Fibroblast of mammary gland (primary cell): ENCODE results near the gene SUMF1.
"Not testable (repeated sequence)": the region's sequence is repeated elsewhere in the genome, so short reads cannot be mapped to it uniquely, and the experiment has no call there.

Experiments
- DNase-seq: peaks from one replicate; pipeline ENCODE4 v3.0.0-alpha.2; 2010; ENCODE audit warnings: low read depth
- H3K4me3 ChIP-seq: 2 replicates; pipeline ENCODE4 v1.5.1; 2011; ENCODE audit warnings: low read depth, mild to moderate bottlenecking, low read length, moderate library complexity; ENCODE audit not compliant: control insufficient read depth
- TF ChIP-seq, protein P1 (sequence below): conservative IDR thresholded peaks from 2 replicates; pipeline ENCODE4 v1.5.1; 2011; ENCODE audit warnings: low read depth, low read length, inconsistent platforms; ENCODE audit not compliant: control insufficient read depth, insufficient read depth

Gene SUMF1

DNA sequence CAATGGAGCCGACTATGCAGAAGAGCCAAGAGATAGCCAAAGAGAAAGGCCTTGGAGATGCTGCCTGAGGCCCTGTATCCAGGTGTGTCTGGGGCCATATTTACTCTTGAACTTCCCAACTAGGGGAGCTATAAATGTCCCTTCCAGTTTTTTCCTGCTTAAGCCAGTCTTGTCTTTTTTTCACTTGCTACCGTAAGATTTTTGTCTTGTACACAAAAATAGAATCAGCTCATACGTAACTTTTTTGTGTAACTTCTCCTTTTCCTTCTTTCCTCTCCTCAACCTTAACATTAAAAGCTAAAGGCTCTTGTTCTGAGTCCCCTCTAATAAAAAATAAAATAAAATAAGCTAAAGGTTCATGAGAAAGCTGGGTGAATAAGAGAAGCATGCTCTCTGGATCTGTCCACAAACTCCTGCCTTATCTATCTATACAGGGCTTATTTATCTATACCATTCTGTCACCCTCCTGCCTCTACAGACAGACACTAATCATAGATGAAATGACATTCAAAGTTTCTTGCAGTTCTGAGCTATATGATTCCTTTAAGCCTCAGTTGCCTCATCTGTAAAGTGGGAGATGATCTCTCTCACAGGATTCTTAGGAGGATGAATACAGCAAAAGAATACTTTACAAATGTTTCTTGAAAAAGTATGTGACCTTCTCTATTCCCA lies 4.6 kb downstream of the SUMF1 start:
- H3K4me3 ChIP-seq = no peak overlapping the region
- TF ChIP-seq, protein P1, sequence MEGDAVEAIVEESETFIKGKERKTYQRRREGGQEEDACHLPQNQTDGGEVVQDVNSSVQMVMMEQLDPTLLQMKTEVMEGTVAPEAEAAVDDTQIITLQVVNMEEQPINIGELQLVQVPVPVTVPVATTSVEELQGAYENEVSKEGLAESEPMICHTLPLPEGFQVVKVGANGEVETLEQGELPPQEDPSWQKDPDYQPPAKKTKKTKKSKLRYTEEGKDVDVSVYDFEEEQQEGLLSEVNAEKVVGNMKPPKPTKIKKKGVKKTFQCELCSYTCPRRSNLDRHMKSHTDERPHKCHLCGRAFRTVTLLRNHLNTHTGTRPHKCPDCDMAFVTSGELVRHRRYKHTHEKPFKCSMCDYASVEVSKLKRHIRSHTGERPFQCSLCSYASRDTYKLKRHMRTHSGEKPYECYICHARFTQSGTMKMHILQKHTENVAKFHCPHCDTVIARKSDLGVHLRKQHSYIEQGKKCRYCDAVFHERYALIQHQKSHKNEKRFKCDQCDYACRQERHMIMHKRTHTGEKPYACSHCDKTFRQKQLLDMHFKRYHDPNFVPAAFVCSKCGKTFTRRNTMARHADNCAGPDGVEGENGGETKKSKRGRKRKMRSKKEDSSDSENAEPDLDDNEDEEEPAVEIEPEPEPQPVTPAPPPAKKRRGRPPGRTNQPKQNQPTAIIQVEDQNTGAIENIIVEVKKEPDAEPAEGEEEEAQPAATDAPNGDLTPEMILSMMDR = no peak

DNA sequence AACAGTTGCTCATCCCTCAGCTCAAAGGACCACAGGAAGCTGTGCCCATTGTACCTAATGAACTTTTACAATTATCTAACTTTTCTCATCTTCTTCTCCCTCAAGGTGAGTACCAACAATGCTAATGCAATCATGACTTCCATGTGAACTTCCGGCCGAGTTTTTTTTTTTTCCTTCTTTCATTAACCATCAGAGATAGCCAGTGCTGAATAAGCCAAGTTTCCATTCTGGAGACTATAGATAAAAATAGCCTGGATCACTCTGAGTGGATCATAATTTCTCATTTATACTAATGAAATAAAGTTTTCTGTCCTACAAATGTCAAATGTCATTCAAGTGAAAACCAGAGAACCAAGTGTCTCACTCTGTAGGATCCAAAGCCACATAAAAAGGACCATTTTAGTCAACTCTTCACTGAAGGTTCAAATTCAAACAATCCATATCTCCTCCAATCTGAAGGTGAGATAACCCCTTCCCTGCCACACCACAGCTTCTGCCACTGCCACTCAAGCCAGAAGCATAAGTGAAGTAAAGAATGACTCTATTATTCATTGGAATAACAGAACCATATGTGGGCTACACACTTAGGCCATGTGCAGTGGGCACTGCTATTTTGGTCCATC lies 5.5 kb downstream of the SUMF1 start:
- TF ChIP-seq, protein P1 = no peak
- DNase-seq = no peak
- H3K4me3 ChIP-seq = no peak overlapping the region

More for the DNA sequence above, 4.6 kb downstream of the SUMF1 start:
- DNase-seq = no peak

DNA sequence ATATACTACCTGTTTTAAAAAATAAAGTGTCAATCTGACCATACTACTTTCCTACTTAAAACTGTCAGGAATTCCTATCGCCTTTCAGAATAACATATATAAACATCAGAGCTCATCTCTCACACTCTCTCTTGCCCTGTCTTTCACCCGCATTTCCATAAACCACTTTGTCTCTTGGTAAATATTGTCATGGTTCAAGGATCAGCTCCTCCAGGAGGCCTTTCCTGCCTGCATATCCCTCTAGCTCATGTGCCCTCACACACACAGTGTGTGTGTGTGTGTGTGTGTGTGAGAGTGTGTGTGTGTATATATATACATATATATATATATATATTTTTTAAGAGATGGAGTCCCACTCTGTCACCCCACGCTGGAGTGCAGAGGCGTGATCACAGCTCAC lies 6.7 kb downstream of the SUMF1 start:
- no peak overlapping the region for H3K4me3 ChIP-seq
- no peak for DNase-seq
- TF ChIP-seq, protein P1 = no peak

DNA sequence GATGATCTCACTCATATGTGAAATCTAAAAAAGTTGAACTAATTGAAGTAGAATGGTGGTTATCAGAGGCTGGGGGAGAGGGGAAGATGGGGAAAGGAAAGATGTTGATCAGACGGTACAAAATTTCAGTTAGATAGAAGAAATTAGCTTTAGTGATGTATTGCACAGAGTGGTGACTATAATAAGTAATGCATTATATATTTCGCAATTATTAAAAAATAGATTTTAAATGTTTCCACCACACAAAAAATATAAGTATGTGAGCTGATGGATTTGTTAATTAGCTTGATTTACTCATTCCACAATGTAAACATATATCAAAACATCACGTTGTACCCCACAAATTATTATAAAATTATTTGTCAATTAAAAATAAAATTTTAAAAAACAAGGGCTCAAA lies 8.1 kb downstream of the SUMF1 start:
- no peak overlapping the region for H3K4me3 ChIP-seq
- TF ChIP-seq, protein P1 = no peak
- DNase-seq = no peak

DNA sequence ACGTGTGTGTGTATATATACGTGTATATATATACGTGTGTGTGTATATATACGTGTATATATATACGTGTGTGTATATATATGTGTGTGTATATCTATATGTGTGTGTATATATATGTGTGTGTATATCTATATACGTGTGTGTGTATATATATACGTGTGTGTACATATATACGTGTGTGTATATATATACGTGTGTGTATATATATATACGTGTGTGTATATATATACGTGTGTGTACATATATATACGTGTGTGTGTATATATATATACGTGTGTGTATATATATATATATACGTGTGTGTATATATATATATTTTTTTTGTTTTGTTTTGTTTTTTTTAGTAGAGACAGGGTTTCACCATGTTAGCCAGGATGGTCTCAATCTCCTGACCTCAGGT lies 10.3 kb downstream of the SUMF1 start:
- H3K4me3 ChIP-seq, DNase-seq: not testable (repeated sequence)

DNA sequence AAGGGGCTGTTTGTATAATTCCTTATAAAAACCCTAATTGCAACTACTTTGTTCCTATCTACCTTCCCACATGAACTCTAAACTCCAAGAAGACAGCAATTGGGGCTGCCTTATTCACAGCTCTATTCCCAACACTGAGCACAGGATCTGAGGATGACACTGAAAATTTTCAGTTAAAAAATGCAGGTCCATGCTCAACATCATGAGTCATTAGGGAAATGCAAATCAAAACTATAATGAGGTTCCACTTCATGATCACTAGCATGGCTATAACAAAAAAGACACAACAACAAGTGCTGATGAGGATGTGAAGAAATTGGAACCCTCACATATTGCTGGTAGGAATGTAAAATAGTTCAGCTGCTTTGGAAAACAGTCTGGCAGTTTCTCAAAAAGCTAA lies 12.9 kb downstream of the SUMF1 start:
- no peak for DNase-seq
- no peak overlapping the region for H3K4me3 ChIP-seq

DNA sequence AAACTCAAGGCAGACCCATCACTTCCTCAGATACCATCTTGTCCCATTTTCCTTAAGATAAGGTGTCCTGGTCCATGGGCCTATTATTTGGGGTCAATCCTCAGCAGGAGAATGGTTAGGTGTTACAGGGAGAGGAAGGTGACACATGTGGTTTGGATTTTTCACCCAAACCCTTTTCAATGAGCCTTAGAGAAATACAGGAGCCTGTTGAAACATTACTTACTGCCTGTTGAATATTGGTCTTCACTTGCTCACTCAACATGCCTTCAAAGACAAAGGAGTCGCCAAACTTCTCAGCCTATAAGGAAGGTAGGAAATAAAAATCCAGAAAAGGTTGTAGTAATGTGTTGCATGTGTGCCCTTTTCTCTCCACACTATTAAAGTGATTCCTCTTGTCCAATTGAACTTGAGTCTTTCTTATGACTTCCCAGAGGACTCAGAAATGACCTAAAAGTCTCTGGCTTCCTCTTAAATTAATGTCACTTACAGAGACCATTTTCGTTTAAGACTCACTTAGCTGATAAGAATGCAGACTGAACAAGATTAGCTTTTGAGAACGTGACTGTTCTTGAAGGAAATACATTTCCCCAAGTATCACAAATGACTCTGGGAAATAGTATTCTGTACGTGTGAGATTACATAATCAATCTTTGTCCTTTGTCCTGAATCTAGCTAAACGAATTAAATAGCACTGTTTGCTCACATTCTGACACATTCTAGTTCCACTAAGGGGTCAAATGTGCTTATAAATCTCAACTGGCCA lies 17.8 kb downstream of the SUMF1 start:
- TF ChIP-seq, protein P1 = no peak
- no peak for DNase-seq
- H3K4me3 ChIP-seq = no peak overlapping the region

More for the DNA sequence above, 12.9 kb downstream of the SUMF1 start:
- TF ChIP-seq, protein P1 = no peak
